ENCODE data around the gene ANGEL1. TPM values are rescaled to one million over a fixed set of nuclear protein-coding genes. Genes with fewer than 3 reads are reported as not detected.
A peak's percentile ranks its signal among the peaks of the same experiment; 100 is the strongest.

ANGEL1 gene
- total and polyA plus RNA-seq, 2 experiments from 2014 or later = 11.0 to 15.3 TPM

DNA sequence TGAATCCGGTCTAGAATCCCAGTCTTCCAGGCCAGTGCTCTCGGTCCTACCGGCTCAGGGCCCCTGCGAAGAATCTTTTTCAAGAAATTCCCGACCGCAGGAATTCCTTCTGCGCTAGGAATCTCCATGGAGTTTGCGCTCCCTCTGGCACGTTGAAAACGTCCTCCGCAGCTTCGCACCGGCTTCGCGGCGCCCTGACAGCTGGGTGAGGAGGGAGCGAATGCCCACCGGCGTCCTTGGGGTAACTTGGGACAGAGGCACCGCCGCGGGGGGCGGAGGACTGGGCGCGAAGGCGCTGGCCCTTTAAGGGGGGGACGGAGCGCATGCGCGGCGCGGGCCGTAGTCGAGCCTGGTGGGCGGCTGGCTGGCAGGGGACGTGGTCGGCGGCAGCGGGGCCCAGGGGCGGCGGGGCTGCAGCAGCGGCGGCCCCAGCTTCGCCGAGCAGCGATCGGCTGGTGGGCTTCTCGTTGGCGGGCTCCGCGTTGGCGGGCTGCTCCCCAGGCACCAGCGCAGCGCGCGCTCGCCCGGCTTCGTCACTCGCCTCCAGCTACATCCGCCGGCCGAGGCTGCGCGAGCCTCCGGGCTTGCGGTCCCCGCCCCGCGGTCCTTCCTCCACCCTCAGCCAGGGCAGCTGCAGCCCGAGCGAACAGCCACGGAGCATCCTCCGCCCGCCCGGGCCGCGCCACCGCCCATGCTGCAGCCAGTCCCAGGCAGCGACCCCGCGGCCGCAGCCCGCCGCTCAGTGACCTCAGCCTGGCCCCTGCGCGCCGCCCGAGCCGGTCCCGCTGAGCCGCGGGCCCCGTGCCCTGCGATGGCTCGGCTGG is 51.3 kb downstream of the ANGEL1 start, which contains the start of gene VASH1:
Gene VASH1 (plus strand): TSS at position 333 of the 824 bp plus-strand sequence. CDS start 1,354 bp downstream, outside the sequence.
- no peaks in the 10 kb centered on the region for H3K36me3 ChIP-seq (replicated peaks; ENCODE audit: insufficient read depth, low read depth)
- no peaks in the 10 kb centered on the region for H3K9me3 ChIP-seq (ENCODE audit: low read depth)
- H3K4me1 ChIP-seq (ENCODE audit: insufficient read depth) = peaks cover 10% of the 10 kb centered on the region
- H3K4me2 ChIP-seq = peak within 1 kb of the TSS; percentile 98
- H3K79me2 ChIP-seq = no peaks in the 10 kb centered on the region
- H4K20me1 ChIP-seq (ENCODE audit: insufficient read depth, poor library complexity, severe bottlenecking) = no peaks in the 10 kb centered on the region
- peak; percentile 70 for DNase-seq (ENCODE audit: low spot score)
- no peak within 1 kb of the TSS for H3K27ac ChIP-seq
- peak within 1 kb of the TSS; percentile 99 for H2AFZ ChIP-seq
- peak within 1 kb of the TSS; percentile 99 for H3K4me3 ChIP-seq
- TF ChIP-seq, protein P1, sequence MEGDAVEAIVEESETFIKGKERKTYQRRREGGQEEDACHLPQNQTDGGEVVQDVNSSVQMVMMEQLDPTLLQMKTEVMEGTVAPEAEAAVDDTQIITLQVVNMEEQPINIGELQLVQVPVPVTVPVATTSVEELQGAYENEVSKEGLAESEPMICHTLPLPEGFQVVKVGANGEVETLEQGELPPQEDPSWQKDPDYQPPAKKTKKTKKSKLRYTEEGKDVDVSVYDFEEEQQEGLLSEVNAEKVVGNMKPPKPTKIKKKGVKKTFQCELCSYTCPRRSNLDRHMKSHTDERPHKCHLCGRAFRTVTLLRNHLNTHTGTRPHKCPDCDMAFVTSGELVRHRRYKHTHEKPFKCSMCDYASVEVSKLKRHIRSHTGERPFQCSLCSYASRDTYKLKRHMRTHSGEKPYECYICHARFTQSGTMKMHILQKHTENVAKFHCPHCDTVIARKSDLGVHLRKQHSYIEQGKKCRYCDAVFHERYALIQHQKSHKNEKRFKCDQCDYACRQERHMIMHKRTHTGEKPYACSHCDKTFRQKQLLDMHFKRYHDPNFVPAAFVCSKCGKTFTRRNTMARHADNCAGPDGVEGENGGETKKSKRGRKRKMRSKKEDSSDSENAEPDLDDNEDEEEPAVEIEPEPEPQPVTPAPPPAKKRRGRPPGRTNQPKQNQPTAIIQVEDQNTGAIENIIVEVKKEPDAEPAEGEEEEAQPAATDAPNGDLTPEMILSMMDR (IDR thresholded peaks at IDR 0.05; ENCODE audit: poor library complexity) = no peak
- no peak for TF ChIP-seq EZH2phosphoT487 (IDR thresholded peaks at IDR 0.05; ENCODE audit: low read depth, severe bottlenecking, unreplicated experiment)
- no peak for TF ChIP-seq EZH2 (IDR thresholded peaks at IDR 0.05; ENCODE audit: borderline replicate concordance)
- 2% methylated on average over 55 of the region's 96 CpGs for WGBS (ENCODE audit: low lambda C conversion rate, missing lambda C conversion rate)
- H3K9me2 ChIP-seq (replicated peaks; ENCODE audit: insufficient read depth) = no peaks in the 10 kb centered on the region
- peaks cover 27% of the 10 kb centered on the region for H3K27me3 ChIP-seq

- no peaks in the 10 kb centered on the region for H3K36me3 ChIP-seq (replicated peaks; ENCODE audit: insufficient read depth, low read depth)
- no peak overlapping the region for H3K27ac ChIP-seq
- H3K27me3 ChIP-seq = peaks cover 27% of the 10 kb centered on the region
- no peaks in the 10 kb centered on the region for H3K9me2 ChIP-seq (replicated peaks; ENCODE audit: insufficient read depth)
- H4K20me1 ChIP-seq (ENCODE audit: insufficient read depth, poor library complexity, severe bottlenecking) = no peaks in the 10 kb centered on the region
- H3K4me3 ChIP-seq = peak overlapping the region; percentile 99
- H3K9me3 ChIP-seq (ENCODE audit: low read depth) = no peaks in the 10 kb centered on the region
- DNase-seq (ENCODE audit: low spot score) = no peak
- H2AFZ ChIP-seq = peak overlapping the region; percentile 99
- 64% methylated on average over 26 of the region's 26 CpGs for WGBS (ENCODE audit: low lambda C conversion rate, missing lambda C conversion rate)
- no peaks in the 10 kb centered on the region for H3K79me2 ChIP-seq
- peaks cover 10% of the 10 kb centered on the region for H3K4me1 ChIP-seq (ENCODE audit: insufficient read depth)
- no peak for TF ChIP-seq EZH2phosphoT487 (IDR thresholded peaks at IDR 0.05; ENCODE audit: low read depth, severe bottlenecking, unreplicated experiment)
- TF ChIP-seq EZH2 (IDR thresholded peaks at IDR 0.05; ENCODE audit: borderline replicate concordance) = no peak
- TF ChIP-seq, protein P1 (IDR thresholded peaks at IDR 0.05; ENCODE audit: poor library complexity) = no peak
- H3K4me2 ChIP-seq = peak overlapping the region; percentile 98
Measured at GRCh38 chr14:76760331-76761135, 52.1 kb downstream of the ANGEL1 start.

DNA sequence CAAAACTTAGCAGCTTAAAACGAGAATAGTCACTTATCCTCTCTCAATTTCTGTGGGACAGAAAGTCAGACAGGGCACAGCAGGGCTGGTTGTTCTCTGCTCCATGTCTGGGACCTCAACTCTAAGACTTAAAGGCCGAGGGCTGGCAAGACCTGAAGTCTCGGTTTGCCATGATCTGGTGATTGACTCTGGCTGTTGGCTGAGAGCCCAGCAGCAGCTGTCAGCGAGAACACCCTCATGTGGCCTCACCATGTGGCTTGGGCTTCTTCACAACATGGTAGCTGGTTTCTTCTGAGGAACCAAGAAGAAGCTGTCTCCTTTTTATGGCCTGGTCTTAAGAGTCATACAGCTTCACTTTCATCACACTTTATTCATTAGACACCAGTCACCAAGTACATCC is 53.1 kb downstream of the ANGEL1 start:
- H3K36me3 ChIP-seq (replicated peaks; ENCODE audit: insufficient read depth, low read depth) = no peaks in the 10 kb centered on the region
- no peaks in the 10 kb centered on the region for H3K9me3 ChIP-seq (ENCODE audit: low read depth)
- no peak overlapping the region for H3K4me2 ChIP-seq
- H4K20me1 ChIP-seq (ENCODE audit: insufficient read depth, poor library complexity, severe bottlenecking) = no peaks in the 10 kb centered on the region
- peaks cover 27% of the 10 kb centered on the region for H3K27me3 ChIP-seq
- TF ChIP-seq, protein P1 (IDR thresholded peaks at IDR 0.05; ENCODE audit: poor library complexity) = no peak
- TF ChIP-seq EZH2phosphoT487 (IDR thresholded peaks at IDR 0.05; ENCODE audit: low read depth, severe bottlenecking, unreplicated experiment) = no peak
- no peak for TF ChIP-seq EZH2 (IDR thresholded peaks at IDR 0.05; ENCODE audit: borderline replicate concordance)
- peaks cover 10% of the 10 kb centered on the region for H3K4me1 ChIP-seq (ENCODE audit: insufficient read depth)
- no peak overlapping the region for H3K27ac ChIP-seq
- DNase-seq (ENCODE audit: low spot score) = peak; percentile 3
- no peaks in the 10 kb centered on the region for H3K9me2 ChIP-seq (replicated peaks; ENCODE audit: insufficient read depth)
- H3K4me3 ChIP-seq = no peak overlapping the region
- no peak overlapping the region for H2AFZ ChIP-seq
- no peaks in the 10 kb centered on the region for H3K79me2 ChIP-seq
- 92% methylated on average over 4 of the region's 4 CpGs for WGBS (ENCODE audit: low lambda C conversion rate, missing lambda C conversion rate)
